Measurements from ENCODE around the gene NOBOX.

GRCh38 chr7:144390481-144390880, 13.0 kb downstream of the NOBOX start:
- TF ChIP-seq CTCF (IDR thresholded peaks at IDR 0.05) (no peak), POLR2A (IDR thresholded peaks at IDR 0.05) (no peak)

Measured in suprapubic skin (tissue), 3 donors.